ENCODE results near the gene RHOF. TPM values are rescaled to one million over a fixed set of nuclear protein-coding genes. Genes with fewer than 3 reads are reported as not detected.

Gene RHOF
- polyA plus RNA-seq, 12 donors: 0.43 to 23.3 (median 1.6) TPM; not detected in 1

DNA sequence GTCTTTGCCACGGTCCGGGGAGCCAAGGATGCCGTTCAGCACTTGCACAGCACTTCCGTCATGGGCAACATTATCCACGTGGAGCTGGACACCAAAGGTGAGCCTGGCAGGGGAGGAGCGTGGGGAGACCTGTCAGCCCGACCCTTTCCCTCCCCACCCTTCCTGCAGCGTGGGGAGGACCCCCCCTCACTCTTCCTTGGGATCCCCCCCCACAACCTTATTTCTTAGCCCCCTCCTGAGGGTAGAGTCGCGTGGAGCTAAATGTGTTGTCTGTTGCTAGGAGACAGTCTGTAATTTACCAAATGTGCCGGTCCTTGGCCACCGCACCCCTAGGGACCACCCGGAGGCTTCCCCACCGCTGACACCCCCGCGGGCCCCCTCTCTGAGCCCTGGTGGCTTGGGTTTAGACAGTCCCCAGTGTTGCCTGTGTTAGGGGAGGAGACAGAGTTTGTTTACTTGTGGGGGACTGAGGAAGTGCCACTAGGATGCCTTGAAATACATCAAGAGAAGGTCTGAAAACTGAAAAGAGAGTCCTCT, 12.6 kb upstream of the RHOF start:
- DNase-seq: no peak

- DNase-seq: no peak
These were observed 11.9 kb upstream of the RHOF start for GRCh38 chr12:121805171-121806008.

- DNase-seq: no peak
These were observed 11.1 kb upstream of the RHOF start for GRCh38 chr12:121804417-121805111.

DNA sequence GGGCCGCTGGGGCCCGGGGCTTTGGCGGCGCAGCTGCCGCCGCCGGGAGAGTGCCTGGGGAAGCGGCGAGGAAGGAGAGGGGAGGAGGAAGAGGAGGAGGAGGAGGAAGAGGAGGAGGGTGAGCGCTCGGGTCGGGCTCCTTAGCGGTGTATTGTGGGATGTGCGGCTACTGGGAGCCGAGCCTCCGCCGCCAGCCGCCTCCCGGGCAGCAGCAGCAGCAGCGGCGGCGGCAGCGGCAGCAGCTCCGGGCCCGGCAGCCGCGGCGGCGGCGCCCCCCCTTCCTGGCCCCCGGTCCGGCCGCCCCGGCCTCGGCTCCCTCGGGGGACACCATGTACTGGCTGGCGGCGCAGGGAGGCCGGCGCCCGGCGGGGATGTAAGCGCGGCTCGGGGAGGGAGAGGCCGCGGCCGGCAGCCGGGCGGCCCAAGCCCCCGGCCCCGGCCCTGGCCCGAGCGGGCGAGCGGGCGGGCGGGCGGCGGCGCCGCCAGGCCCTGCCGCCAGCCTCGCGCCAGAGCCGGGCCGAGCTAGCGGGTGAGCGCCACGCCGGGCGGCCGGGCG, 10.5 kb upstream of the RHOF start, which contains the start of gene SETD1B:
TSS of gene SETD1B (plus strand) at position 149 of the 556 bp plus-strand sequence. CDS start 729 bp downstream, outside the sequence.
- no peak for DNase-seq

- peak; percentile 96 for DNase-seq
These were observed 9.6 kb upstream of the RHOF start for GRCh38 chr12:121802843-121803698.

DNA sequence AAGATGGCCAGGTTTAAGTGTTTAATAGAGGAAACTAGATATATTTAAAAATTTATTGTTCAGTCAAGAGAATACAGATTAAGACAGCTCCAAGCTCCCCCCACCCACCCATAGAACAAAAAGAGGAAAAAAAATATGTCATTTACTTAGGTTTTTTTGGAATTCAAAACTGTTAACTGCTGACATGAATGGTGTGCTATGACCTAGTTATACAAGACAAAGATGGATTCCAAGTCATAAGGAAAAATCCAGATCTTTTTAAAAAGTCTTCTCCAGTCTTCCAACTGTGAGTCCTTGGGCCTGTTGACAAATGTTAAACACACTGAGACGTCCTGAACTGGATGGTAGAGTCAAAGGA, 9.0 kb upstream of the RHOF start:
- no peak for DNase-seq

DNA sequence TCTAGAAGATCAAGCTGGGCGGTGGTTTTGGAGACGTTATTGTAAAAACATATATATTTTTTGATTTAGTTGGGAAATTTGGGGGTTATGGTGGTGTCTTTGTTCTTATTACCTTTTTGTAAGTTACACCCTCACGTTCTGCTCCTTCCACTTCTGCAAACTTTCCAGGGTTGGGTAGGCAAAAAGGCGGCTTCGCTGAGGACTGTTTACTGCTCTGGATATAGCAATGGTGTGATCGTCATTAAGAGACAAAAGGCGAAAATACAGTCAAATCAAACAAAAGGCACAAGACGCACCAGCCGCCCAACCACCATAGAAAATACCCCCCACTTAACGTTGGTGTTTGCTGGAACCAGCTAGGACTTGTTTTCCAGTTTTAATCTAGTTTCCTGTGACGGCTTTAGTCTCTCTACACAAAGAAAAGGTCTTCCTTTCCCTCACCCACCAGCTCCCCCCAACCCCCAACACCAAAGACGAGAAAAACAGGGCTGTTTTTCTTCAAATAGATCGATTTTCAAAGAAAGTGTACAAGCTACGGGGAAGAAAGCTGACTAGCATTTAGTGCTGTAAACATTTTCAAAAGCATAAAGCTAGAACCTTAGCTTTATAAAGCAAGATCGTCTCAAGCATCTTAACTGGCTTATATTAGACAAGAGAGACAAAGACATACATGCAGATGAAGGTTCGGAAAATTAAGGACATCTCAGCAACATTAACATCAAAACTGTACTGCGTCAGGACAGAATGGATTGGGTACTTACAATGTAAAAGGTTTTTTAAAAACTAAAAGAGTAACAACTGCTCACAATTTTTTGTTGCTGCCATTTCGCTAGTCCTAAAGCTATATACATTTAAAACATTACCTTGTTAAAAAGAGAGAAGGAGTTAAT, 8.4 kb upstream of the RHOF start:
- DNase-seq: no peak

GRCh38 chr12:121800694-121801594, 7.5 kb upstream of the RHOF start:
- DNase-seq: peak; percentile 79

GRCh38 chr12:121799842-121800693, 6.6 kb upstream of the RHOF start:
- peak; percentile 73 for DNase-seq

GRCh38 chr12:121799156-121799841, 5.8 kb upstream of the RHOF start:
- no peak for DNase-seq

DNA sequence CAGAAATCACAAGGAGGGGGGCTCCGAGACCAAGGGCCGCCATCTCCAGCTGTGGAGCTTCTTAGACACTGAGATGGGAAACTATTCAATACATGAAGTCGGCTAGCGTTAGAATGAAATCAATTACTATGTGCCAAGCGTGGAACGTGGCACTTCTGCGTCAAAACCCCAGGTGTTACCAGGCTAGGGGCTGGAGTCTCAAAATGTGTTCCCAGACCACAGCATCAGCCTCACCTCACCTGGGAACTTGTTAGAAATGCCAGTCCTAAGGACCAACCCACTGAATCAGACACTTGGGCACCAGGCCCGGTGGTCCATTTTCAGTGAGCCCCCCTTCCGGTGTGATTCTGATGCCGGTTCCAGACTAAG, 5.3 kb upstream of the RHOF start:
- DNase-seq: no peak

DNA sequence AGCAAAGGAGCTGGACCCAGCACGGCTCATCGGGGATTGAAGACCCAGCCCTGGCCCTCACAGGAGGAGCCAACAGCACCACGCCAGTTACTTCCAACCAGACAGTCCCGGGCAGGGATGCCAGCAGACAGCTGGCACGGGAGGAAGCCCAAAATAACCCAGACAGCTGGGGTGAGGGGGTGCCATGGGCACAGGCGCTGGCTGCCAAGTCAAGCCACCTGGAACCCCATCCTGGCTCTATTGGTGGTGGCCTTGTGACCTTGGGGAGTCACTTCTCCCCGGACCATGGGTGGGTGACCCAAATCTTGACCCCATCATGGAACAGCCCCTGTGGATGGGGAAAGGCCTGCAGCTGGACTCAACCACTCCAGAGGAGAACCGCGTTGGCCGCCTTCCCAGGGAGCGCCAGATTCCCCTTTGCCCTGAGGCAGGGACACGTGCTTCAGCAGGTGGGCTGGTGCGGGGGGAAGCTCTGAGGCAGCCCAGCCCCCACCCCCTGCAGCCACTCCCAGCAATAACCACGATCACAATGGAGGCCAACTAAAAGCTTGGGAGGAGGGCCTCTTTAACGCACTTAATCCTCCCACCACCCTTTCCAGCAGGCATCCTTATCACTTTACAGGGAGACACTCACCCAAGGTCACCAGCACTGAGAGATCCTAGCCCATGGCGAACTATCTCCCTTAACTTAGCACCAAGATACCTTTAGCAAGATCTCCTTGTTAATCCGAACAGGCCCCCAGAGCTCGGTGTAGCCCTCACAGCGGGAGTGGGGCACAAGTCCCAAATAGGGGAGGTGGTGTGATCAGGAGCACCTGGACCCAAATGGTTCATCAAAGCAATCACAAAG, 4.7 kb upstream of the RHOF start:
- no peak for DNase-seq

DNA sequence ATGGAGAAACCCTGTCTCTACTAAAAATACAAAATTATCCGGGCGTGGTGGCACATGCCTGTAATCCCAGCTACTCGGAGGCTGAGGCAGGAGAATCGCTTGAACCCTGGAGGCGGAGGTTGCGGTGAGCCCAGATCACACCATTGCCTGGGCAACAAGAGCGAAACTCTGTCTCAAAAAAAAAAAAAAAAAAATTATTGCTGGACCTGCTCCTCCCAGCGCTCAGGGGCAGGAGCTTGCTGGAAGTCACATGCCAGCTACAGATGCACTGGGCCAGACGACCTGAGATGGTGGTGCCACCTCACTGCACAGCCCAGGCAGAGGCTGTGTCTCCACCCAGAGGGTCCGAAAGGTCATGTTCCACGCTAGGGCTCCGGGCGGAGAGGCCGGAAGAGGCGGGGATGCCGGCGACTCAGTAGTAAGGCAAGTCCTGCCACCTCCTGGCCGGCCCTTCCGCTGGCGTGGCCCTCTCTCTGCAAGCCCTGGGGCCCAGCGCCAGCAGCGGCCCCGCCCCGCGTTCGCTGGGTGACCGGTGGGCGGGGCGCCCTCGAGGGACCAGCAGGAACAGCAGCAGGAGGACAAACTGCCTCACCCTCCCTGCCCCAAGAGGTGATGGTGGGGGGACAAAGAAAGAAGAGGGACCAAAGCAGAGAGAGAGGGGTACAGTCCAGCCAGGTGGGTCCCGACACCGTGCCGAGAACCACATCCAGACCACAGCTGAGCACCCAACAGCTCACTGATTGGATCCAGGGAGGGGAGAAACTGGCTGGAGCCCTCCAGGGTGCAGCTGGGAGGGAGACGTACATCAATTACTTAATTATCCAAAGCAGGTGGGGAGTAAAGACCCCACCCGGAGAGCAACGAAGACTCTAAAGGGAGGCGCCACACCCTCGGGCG, 3.6 kb upstream of the RHOF start:
- DNase-seq: no peak

DNA sequence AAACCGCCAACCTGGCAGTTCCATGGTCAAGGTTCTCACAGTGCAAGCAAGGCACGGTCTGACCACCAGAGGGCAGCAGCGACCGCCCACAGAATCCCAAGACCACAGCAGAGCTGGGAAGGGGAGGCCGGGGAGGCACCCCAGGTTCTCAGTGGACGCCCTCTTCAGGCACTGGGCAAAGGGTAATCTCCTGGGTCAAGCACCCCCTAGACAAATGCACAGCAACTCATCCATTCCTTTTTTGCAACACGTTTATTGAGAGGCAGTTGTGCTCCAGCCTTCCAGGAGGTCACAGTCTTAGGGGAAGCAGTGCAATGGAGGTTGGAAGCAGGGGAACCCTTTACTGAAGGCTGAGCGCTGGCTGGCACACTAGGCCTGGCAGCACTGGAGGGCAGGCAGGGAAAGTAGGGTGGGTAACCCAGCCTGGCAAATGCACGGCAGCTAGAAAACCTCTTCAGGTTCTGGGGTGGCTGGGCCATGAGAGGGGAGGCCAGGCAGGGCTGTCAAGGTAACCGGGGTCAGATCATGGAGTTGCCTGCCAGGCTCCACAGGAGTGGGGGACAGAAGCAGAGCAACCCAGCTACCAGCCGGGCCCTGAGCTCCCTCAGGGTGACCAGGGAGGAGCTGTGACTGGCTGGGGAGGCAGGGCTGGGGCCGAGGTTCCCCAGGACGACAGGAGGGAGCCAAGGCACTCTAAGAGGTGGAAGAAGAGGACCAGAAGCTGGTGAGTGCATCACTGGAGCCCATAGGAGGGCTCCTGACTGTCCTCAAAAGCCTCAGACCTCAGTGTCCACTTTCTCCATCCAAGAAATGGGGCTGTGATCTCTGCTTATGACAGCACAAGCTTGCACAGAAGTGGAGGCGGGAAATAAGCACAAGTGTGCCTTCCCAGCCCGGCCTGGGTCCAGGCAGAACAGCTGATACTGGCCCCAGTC, 1.8 kb upstream of the RHOF start:
- DNase-seq: peak; percentile 95
